Activated effector memory CD4-positive, alpha-beta T cell treated with Interleukin-2 at 50 U/mL for 16 hours (primary cell): ENCODE data around the gene CISTR.
A peak's percentile ranks its signal among the peaks of the same experiment; 100 is the strongest.
"Not testable (repeated sequence)": the region's sequence is repeated elsewhere in the genome, so short reads cannot be mapped to it uniquely, and the experiment has no call there.

Source experiments
- DNase-seq: peaks from one replicate; pipeline ENCODE4 v3.0.0-alpha.2; 2020

The CISTR gene

GRCh38 chr12:53718567-53718966 lies 33.2 kb downstream of the CISTR start:
- not testable (repeated sequence) for DNase-seq

DNA sequence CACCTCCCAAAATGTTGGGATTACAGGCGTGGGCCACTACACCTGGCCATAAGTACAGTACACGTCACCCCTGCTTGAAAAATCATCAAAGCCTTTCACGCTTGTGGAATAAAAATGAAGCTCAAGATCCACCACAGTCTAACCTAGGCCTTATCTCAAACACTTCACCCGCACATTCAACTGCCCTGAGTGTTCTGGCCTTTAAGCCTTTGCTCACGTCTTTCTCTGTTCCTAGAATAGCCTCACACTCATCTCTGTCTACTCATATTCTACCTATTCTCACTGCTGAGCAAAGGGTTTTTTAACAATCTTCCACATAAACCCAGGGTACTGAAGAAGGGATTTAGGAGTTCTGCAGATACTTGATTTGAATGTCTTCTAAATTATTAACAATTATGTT lies 34.5 kb downstream of the CISTR start:
- DNase-seq: no peak

- DNase-seq: no peak
These were observed 37.8 kb downstream of the CISTR start for GRCh38 chr12:53714004-53714403.

- no peak for DNase-seq
These were observed 38.3 kb downstream of the CISTR start for GRCh38 chr12:53713516-53713915.

DNA sequence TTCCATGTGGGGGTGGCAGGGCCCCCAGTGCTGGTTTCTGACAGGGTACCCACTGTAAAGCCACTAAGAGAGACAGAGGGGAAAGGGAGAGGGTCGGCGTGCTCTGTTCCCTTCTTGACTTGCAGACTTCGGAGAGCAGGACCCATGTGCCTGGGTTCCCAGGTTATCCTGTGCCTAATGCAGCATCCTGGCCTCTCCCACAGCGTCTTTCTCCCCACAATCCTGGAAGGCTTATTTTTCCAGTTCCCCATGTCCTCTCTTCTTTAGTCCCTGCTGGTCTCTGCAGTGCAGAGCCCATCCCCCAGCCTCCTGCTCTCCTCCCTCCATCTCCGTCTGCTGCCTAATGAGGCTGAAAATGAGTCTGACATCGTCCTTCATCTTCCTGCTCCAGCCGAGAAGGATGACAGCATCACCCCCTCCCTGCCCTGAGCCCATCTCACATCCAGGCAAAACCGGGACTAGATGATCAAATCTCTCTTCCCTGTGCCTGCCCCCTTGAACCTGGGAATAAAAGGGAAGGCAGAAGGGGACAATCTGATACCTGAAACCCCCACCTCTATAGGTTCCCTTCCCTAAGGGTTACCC lies 39.6 kb downstream of the CISTR start:
- no peak for DNase-seq

GRCh38 chr12:53710091-53710490 lies 41.7 kb downstream of the CISTR start:
- DNase-seq: no peak

- no peak for DNase-seq
These were observed 42.1 kb downstream of the CISTR start for GRCh38 chr12:53709671-53710070.

- DNase-seq: no peak
These were observed 45.7 kb downstream of the CISTR start for GRCh38 chr12:53706080-53706479.

DNA sequence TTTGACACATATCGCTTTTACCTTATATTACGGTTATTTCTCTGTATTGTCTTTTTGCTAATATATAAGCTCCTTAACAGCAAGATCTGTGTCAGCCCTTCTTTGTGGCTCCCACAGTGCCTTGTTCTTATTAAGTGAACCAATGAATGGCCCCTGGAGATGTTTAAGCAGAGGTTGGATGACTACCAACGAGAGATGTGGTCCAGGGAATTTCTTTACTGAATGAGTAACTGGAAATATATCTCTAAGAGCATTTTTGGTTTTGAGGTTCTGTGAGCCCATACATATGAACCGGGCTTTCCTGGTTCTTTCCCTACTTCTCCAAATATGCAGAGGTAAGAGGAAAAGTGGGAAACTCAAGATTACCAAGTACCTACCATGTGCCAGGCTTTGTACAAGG lies 48.0 kb downstream of the CISTR start:
- DNase-seq: no peak

DNA sequence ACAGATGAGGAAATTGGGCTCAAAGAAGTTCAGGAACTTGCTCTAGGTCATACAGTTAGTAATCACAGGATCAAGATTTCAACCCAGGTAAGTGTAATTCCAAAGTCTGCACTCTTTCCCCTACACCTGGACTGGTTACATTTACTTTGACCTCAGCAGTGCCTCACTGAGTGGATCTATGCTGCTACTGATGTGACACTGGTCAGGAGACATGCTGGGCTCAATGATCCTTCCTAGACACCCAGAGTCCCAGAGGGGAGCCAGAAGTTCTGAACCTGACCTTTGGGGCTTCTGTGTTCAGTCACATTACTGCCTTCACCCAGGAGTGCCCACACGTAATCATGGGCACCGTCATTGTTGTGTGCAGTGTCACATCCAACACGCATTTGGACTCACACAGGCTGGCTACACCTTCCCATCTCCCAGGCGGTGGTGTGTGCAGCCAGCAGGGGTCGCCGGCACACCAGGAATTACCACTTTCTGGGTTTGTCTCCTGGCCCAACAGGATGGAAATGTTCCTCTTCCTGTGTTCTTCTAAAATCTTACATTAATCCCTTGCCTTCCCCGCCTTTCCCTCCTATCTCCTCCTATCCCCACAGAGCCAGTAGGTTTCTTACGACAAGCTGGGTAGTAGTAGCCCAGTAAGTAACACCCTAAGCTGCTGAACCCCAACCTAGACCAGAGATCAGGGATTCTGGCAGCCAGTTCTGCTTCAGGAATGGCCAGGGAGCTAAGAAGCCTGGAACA lies 50.1 kb downstream of the CISTR start:
- peak; percentile 59 for DNase-seq

GRCh38 chr12:53700567-53700966 lies 51.2 kb downstream of the CISTR start:
- DNase-seq: no peak

DNA sequence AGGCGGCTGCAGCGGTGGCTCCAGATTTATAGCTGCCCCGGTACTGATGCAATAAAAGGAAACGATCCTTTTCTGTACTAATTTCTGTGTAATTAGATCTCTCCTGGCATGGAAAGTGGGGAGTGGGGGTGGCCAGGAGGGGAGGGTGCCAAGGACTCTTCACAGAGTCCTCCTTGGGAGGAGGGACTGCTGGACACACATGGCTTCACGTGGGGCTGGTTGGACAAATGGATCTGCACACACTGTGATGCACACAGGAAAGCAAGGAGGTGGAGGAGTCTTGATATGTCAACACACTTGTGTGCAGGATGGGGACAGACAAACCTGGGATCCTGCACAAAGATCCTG lies 52.1 kb downstream of the CISTR start:
- no peak for DNase-seq

GRCh38 chr12:53698948-53699677 lies 52.7 kb downstream of the CISTR start:
- DNase-seq: no peak

DNA sequence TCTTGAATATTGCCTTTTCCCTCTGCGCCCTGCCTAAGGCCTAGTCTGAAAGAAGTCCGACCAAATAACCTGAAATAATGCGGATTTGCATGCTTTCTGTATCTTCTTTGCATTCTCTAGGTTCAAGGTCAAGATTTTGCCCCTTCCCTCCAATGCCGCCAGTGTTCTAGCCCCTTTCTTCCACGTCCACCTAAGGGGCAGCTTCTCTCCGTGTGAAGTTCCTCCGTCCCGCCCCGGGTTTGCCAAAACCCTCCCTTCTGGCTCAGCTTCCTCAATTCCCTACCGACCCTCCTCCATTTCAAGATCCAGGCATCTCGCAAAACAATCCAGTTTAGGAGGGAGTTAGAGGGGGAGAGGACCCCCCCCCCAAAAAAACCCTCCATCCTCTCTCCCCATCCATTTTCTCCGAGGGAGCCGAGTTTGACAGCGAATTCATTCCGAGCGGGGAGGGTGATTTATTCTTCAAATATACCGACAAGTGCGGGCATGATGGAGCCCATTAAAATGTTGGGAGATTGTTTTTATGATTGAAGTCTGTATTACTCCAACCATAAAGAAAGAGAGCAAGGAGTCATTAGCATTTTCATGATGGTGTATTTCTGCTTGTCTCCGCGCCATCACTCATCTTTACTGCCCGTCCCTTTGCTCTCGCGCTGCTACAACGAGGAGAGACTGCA lies 55.0 kb downstream of the CISTR start:
- DNase-seq: no peak
